Ishikawa (cell line): ENCODE measurements around the gene NRXN3.

Experiments
- EGR1 ChIP-seq: IDR thresholded peaks from 2 replicates; pipeline ENCODE4 v1.6.1; 2012
- EP300 ChIP-seq: IDR thresholded peaks from 2 replicates; pipeline ENCODE4 v1.6.1; 2012; ENCODE audit warnings: borderline replicate concordance
- USF1 ChIP-seq: IDR thresholded peaks from 2 replicates; pipeline ENCODE4 v1.6.1; 2012
- YY1 ChIP-seq: IDR thresholded peaks from 2 replicates; pipeline ENCODE4 v1.6.1; 2012; ENCODE audit warnings: low read depth
- TF ChIP-seq, protein P1 (sequence below): IDR thresholded peaks from 2 replicates; pipeline ENCODE4 v1.6.1; 2012; ENCODE audit warnings: low read depth, mild to moderate bottlenecking

- TF ChIP-seq, protein P1, sequence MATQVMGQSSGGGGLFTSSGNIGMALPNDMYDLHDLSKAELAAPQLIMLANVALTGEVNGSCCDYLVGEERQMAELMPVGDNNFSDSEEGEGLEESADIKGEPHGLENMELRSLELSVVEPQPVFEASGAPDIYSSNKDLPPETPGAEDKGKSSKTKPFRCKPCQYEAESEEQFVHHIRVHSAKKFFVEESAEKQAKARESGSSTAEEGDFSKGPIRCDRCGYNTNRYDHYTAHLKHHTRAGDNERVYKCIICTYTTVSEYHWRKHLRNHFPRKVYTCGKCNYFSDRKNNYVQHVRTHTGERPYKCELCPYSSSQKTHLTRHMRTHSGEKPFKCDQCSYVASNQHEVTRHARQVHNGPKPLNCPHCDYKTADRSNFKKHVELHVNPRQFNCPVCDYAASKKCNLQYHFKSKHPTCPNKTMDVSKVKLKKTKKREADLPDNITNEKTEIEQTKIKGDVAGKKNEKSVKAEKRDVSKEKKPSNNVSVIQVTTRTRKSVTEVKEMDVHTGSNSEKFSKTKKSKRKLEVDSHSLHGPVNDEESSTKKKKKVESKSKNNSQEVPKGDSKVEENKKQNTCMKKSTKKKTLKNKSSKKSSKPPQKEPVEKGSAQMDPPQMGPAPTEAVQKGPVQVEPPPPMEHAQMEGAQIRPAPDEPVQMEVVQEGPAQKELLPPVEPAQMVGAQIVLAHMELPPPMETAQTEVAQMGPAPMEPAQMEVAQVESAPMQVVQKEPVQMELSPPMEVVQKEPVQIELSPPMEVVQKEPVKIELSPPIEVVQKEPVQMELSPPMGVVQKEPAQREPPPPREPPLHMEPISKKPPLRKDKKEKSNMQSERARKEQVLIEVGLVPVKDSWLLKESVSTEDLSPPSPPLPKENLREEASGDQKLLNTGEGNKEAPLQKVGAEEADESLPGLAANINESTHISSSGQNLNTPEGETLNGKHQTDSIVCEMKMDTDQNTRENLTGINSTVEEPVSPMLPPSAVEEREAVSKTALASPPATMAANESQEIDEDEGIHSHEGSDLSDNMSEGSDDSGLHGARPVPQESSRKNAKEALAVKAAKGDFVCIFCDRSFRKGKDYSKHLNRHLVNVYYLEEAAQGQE, result no peak
- TF ChIP-seq EGR1, result no peak
- no peak for TF ChIP-seq EP300
- no peak for TF ChIP-seq USF1
- no peak for TF ChIP-seq YY1
Measured at GRCh38 chr14:78805570-78805969, 635.4 kb downstream of the NRXN3 start.
